GM15510 (cell line): ENCODE results near the gene MAD2L2.

Source experiments
- POLR2A ChIP-seq: IDR thresholded peaks from 3 replicates; pipeline ENCODE4 v1.6.1; 2011; ENCODE audit warnings: borderline replicate concordance; ENCODE audit not compliant: insufficient read length; ENCODE audit errors: extremely low read depth

The MAD2L2 gene

DNA sequence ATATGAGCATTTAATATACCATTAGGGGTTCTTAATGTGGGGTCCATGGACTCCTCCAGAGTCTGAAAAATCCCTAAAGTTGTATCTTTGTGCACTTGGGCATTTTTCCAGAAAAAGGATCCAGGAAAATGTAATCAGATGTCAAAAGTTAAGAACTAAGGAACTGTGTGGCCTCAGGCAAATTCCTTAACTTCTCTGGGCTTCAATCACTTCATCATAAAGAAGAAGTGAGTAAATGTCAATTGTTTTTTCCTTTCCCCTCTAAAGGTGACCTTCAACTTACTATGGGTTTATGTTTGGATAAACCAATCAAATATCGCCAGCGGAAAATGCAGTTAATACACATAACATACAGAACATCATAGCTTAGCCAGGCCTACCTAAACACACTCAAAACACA, 2.5 kb downstream of the MAD2L2 start:
- TF ChIP-seq POLR2A, result no peak

GRCh38 chr1:11676386-11677103, 4.4 kb downstream of the MAD2L2 start:
- no peak for TF ChIP-seq POLR2A

GRCh38 chr1:11675325-11675724, 5.6 kb downstream of the MAD2L2 start:
- no peak for TF ChIP-seq POLR2A

DNA sequence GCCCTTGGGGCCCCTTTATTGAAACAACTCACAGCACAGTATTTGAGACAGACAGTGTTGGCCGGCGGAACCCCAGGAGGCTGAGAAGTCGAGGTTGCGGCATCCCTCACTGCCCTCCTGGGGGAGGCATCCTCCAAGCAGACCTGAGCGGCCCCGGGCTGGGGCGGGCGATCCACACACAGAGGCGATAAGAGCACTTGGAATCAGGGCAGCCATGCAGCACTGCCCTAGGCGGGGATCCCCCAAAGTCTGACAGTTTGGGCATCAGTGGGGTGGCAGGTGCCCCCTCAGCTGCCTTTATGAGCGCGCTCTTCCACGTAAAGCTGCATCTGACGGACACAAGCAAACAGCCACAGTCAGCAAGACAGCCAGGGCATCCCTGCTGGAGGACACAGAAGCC, 6.5 kb downstream of the MAD2L2 start:
- TF ChIP-seq POLR2A, result no peak

GRCh38 chr1:11673089-11673769, 7.7 kb downstream of the MAD2L2 start:
- TF ChIP-seq POLR2A, result no peak

DNA sequence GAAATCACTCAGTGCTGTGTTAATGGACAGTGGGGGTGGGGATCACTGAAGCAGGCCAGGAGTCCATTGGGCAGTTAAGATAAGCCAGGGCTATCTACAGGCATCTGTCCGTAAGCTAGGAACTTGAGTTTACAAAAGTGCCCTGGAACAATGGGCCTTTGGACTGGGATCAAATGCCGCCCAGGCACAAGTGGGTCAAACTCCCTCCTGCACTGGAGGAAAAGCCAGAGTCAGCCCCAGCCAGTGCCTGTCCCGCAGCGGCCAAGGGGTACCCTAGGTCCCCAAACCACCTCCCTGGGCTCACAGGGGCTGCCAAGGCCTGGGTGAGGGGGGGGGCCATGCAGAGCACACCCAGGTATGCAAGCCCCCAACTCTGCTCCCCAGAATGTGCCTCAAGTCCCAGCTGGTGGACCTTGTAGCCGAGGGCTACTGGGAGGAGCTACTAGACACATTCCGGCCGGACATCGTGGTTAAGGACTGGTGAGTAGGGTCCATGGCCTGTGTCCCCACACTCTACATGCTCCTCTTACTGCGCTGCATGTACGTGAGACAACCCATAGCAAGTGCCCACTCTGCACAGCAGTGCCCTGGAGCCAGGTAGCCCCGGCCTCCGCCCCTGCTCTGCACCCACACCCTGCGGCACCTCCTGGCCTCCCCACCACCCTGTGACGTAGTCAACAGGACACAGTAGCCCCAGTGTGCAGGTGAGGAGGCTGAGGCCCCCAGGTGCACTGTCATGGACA, 9.2 kb downstream of the MAD2L2 start:
- no peak for TF ChIP-seq POLR2A

DNA sequence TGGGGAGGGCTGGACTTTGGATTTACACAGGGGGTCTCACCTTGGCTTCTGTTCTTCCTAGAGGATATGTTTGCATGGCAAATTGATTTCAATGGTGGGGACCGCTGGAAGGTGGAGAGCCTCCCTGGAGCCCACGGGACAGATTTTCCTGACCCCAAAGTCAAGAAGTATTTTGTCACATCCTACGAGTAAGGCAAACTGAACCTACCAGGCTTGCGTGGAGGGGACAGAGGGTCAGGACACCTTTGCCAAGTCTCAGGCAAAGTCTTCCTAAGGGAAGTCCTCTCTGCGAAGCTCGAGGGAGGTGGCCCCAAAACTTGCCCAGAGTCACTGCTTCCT, 9.8 kb downstream of the MAD2L2 start:
- TF ChIP-seq POLR2A, result no peak

- TF ChIP-seq POLR2A, result no peak
Observed at GRCh38 chr1:11670747-11671146, 10.2 kb downstream of the MAD2L2 start.

DNA sequence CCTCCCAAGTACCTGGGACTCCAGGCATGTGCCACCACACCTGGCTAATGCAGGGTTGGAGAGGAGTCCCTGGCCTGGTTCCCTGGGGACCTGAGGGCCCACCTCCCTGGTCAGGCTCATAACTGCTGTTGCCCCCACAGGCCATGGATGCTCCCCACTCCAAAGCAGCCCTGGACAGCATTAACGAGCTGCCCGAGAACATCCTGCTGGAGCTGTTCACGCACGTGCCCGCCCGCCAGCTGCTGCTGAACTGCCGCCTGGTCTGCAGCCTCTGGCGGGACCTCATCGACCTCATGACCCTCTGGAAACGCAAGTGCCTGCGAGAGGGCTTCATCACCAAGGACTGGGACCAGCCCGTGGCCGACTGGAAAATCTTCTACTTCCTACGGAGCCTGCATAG, 12.4 kb downstream of the MAD2L2 start:
- TF ChIP-seq POLR2A, result no peak

- peak; percentile 40 for TF ChIP-seq POLR2A
Observed at GRCh38 chr1:11664336-11665065, 16.4 kb downstream of the MAD2L2 start.

DNA sequence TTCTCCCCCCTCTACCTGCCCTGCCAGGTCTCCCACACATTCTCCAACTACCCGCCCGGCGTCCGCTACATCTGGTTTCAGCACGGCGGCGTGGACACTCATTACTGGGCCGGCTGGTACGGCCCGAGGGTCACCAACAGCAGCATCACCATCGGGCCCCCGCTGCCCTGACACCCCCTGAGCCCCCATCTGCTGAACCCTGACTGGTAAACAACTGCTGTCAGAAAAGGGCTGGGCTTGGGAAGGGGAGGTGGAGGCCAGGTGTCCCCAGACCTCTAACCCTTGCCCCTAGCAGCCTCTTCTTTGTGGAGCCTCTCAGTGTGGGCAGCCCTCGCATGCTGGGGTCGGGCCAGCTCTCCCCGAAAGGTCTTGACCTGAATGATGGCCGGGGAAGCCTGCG, 19.8 kb downstream of the MAD2L2 start:
- TF ChIP-seq POLR2A, result no peak

- no peak for TF ChIP-seq POLR2A
Observed at GRCh38 chr1:11659748-11660147, 21.2 kb downstream of the MAD2L2 start.

- no peak for TF ChIP-seq POLR2A
Observed at GRCh38 chr1:11658542-11658941, 22.4 kb downstream of the MAD2L2 start.

- no peak for TF ChIP-seq POLR2A
Observed at GRCh38 chr1:11657654-11658053, 23.3 kb downstream of the MAD2L2 start.
